Measurements from ENCODE around the gene FAM98C.

Gene FAM98C

GRCh38 chr19:38388349-38389100 is 14.4 kb upstream of the FAM98C start, which contains the start of gene SPRED3:
SPRED3 (plus strand) TSS chr19:38388697; CDS start chr19:38390303, 1,606 bp downstream.
- DNase-seq (ENCODE audit: extremely low read depth, low read depth): no peak
- TF ChIP-seq, protein P1, sequence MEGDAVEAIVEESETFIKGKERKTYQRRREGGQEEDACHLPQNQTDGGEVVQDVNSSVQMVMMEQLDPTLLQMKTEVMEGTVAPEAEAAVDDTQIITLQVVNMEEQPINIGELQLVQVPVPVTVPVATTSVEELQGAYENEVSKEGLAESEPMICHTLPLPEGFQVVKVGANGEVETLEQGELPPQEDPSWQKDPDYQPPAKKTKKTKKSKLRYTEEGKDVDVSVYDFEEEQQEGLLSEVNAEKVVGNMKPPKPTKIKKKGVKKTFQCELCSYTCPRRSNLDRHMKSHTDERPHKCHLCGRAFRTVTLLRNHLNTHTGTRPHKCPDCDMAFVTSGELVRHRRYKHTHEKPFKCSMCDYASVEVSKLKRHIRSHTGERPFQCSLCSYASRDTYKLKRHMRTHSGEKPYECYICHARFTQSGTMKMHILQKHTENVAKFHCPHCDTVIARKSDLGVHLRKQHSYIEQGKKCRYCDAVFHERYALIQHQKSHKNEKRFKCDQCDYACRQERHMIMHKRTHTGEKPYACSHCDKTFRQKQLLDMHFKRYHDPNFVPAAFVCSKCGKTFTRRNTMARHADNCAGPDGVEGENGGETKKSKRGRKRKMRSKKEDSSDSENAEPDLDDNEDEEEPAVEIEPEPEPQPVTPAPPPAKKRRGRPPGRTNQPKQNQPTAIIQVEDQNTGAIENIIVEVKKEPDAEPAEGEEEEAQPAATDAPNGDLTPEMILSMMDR (IDR thresholded peaks at IDR 0.05; ENCODE audit: low read depth, low read length, missing control alignments): no peak
- peak within 1 kb of the TSS; percentile 79 for H3K4me3 ChIP-seq (replicated peaks; ENCODE audit: low read depth, low read length)

GRCh38 chr19:38389101-38389925 is 13.6 kb upstream of the FAM98C start:
- peak overlapping the region; percentile 79 for H3K4me3 ChIP-seq (replicated peaks; ENCODE audit: low read depth, low read length)
- peak; percentile 59 for DNase-seq (ENCODE audit: extremely low read depth, low read depth)
- TF ChIP-seq, protein P1 (IDR thresholded peaks at IDR 0.05; ENCODE audit: low read depth, low read length, missing control alignments): no peak

GRCh38 chr19:38389957-38390924 is 12.7 kb upstream of the FAM98C start:
- H3K4me3 ChIP-seq (replicated peaks; ENCODE audit: low read depth, low read length): peak overlapping the region; percentile 79

DNA sequence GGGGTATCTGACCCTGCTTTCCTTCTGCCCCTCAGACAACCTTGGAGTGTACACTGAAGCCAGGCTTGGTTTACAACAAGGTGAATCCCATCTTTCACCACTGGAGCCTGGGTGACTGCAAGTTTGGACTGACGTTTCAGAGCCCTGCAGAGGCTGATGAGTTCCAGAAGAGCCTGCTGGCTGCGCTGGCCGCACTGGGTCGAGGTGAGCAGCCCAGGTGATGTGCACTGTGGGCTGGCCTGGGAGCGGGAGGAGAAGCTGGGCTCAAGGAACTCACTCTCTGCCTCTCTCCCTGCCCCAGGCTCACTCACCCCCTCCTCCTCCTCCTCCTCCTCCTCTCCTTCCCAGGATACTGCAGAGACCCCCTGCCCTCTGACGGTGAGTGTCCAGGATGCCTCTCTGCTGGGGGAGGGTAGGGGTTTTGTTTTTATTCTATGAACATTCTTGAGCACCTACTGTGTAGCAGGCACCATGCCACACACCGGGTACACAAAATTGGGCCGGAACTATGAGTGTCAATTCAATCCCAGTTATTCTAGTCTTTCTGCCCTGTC is 10.9 kb upstream of the FAM98C start:
- H3K4me3 ChIP-seq (replicated peaks; ENCODE audit: low read depth, low read length): no peak overlapping the region
- no peak for DNase-seq (ENCODE audit: extremely low read depth, low read depth)
- TF ChIP-seq, protein P1 (IDR thresholded peaks at IDR 0.05; ENCODE audit: low read depth, low read length, missing control alignments): no peak

More at GRCh38 chr19:38389957-38390924, 12.7 kb upstream of the FAM98C start:
- no peak for DNase-seq (ENCODE audit: extremely low read depth, low read depth)
- TF ChIP-seq, protein P1 (IDR thresholded peaks at IDR 0.05; ENCODE audit: low read depth, low read length, missing control alignments): no peak

DNA sequence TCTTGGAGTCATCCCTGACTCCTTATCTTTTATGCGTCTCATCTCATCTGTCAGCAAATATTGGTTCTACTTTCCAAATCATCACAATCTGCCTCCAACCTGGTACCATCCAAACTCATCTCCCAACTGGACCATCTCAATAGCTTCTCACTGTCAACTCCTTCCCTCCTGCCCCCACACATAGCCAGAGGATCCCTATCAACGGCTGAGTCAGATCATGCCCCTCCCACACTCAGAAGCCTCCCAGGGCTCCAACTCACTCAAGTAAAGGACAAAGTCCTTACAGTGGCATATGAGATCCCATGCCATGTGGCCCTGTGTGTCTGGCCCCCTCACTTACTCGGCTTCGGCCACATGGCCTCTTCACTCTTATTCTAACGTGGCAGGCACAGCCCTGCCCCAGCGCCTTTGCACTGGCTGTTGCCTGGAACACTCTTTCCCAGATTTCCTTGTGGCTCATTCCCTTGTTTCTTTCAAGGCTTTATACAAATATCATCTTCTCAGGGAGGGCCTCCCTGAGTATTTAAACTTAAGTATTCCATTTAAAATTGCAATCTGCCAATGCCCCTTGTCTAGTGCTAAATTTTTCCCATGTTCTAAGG is 10.1 kb upstream of the FAM98C start:
- no peak for DNase-seq (ENCODE audit: extremely low read depth, low read depth)
- H3K4me3 ChIP-seq (replicated peaks; ENCODE audit: low read depth, low read length): no peak overlapping the region
- TF ChIP-seq, protein P1 (IDR thresholded peaks at IDR 0.05; ENCODE audit: low read depth, low read length, missing control alignments): no peak

Measured in HFF-Myc (cell line).